Tibial nerve (tissue), 4 donors: Measurements from ENCODE around the gene IL36G. TPM values are rescaled to one million over a fixed set of nuclear protein-coding genes. Genes with fewer than 3 reads are reported as not detected.

Source experiments
- DNase-seq, 2 donors: peaks; one replicate each; pipeline ENCODE4 v3.0.0-alpha.2; 2019; ENCODE audit warnings: low spot score in 2 of 2
- H3K27ac ChIP-seq, 4 donors: fragments of 200-600 bp; sonication (generic) in 3 of 4; one replicate each; pipeline ENCODE4 v1.5.1; 2017 to 2019; ENCODE audit warnings: mild to moderate bottlenecking in 1 of 4
- H3K27me3 ChIP-seq, 2 donors: fragments of 200-600 bp; sonication (generic) in 1 of 2; one replicate each; pipeline versions ENCODE4 v1.5.1 to v1.6.0; 2017 to 2019
- H3K36me3 ChIP-seq, 3 donors: fragments of 200-600 bp; sonication (generic); one replicate each; pipeline ENCODE4 v1.5.1; 2018 to 2019
- H3K4me1 ChIP-seq, 4 donors: fragments of 200-600 bp; sonication (generic) in 3 of 4; one replicate each; pipeline ENCODE4 v1.5.1; 2017 to 2019
- H3K4me3 ChIP-seq, 4 donors: fragments of 200-600 bp; sonication (generic) in 3 of 4; one replicate each; pipeline ENCODE4 v1.5.1; 2017 to 2019; ENCODE audit warnings: mild to moderate bottlenecking in 1 of 4, moderate library complexity in 1 of 4
- H3K9me3 ChIP-seq, 4 donors: fragments of 200-600 bp; sonication (generic) in 3 of 4; one replicate each; pipeline ENCODE4 v1.5.1; 2017 to 2019
- CTCF ChIP-seq, 5 experiments: fragments of 200-600 bp in 3 of 5; fragments of 450-650 bp in 2 of 5; sonication (generic) in 3 of 5; IDR thresholded peaks; one replicate each; pipeline ENCODE4 v1.5.1; 2016 to 2019; ENCODE audit warnings: antibody characterized with exemption in 5 of 5, mild to moderate bottlenecking in 3 of 5, moderate library complexity in 2 of 5
- EP300 ChIP-seq, 2 donors: sonication (generic); formaldehyde crosslinking; IDR thresholded peaks; one replicate each; pipeline ENCODE4 v1.6.1; 2017; ENCODE audit warnings: antibody characterized with exemption in 2 of 2, mild to moderate bottlenecking in 1 of 2
- POLR2A ChIP-seq, 2 donors: fragments of 450-650 bp; IDR thresholded peaks; one replicate each; pipeline ENCODE4 v1.6.1; 2017; ENCODE audit warnings: antibody characterized with exemption in 2 of 2, mild to moderate bottlenecking in 2 of 2, moderate library complexity in 2 of 2
- WGBS, 2 donors: methylation state at CpG; one replicate each; pipeline ENCODE4 v1.1.5; 2018; 5-methylcytosine and 5-hydroxymethylcytosine counted together
- total RNA-seq, 4 donors: library from RNA; depleted of rRNA; stranded (reverse); fragments of >200 nt; gene quantifications; one replicate each; pipeline ENCODE4 v1.1.0, GENCODE V29; 2016

Gene IL36G
- total RNA-seq, 4 donors from 2014 or later: not detected

DNA sequence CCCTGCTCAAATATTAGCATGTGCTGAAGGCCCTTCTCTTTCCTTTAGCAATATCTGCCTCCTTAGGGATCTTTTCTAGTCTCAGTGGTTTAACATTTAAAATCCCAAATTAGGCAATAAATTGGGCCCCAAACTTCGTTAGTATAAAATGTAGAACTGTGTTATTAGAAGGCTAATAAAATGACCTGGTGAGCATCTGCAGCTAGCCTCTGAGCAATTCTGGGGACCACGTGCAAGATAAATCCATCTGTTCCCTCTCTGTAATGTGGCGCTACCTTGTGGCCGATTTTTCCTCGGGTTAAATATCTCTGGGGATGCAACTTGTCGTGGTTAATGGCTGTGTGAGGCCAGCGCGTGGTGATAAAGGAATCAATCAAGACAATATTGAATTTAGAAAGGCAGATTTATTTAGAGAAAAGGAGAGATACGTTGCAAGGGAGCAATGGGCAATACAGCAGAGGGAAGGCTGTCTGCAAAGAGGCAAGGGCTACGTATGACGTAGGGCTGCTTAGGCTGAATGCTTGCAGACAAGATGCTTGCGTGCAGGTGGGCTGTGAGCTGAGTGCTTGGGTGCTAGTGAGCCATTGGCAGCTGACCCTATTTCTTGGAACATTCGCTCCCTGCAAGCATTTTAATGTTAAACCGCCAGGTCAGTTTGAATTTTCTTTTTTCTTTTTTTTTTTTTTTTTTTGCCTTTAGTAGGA, 18.5 kb upstream of the IL36G start:
- H3K36me3 ChIP-seq: no peaks in the 10 kb centered on the region
- TF ChIP-seq EP300 (IDR thresholded peaks at IDR 0.05) (no peak), CTCF (IDR thresholded peaks at IDR 0.05) (no peak), POLR2A (IDR thresholded peaks at IDR 0.05) (no peak)
- H3K4me3 ChIP-seq: no peak overlapping the region
- H3K4me1 ChIP-seq: no peaks in the 10 kb centered on the region
- WGBS, 2 donors: 67 to 74% methylated on average over 14 of the region's 14 CpGs
- no peaks in the 10 kb centered on the region for H3K9me3 ChIP-seq
- no peaks in the 10 kb centered on the region for H3K27me3 ChIP-seq
- DNase-seq: no peak
- no peak overlapping the region for H3K27ac ChIP-seq

DNA sequence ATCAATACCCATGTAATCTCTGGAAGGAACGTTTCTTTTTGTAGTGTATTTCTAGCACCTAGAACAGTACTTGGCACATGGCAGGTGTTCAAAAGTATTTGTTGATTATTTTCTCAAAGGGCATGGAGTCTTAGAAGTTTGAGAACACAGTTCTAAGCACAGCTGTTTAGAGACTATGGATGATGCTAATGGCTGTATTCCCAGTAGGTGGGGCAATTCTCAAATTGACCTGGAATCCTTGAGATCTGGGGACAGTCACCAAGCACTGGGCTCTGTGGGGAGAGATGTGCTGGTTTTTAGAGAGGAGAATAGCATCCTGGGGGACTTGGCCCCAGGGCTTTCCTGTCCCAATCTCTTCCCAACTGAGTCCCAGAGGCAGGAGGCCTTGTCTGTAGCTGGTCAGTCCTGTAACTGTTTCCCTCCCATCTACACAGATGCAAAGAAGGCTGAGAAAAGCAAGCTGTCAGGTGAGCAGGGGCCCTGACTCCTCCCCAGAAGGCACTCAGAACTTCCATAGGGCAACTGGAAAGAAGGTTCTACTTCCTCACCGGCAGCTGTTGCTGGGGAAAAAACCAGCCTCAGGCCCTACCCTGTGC, 17.5 kb upstream of the IL36G start:
- H3K27ac ChIP-seq: no peak overlapping the region
- H3K36me3 ChIP-seq: no peaks in the 10 kb centered on the region
- H3K9me3 ChIP-seq: no peaks in the 10 kb centered on the region
- H3K4me3 ChIP-seq: no peak overlapping the region
- WGBS, 2 donors: 36 to 55% methylated on average over 2 of the region's 2 CpGs
- TF ChIP-seq CTCF (IDR thresholded peaks at IDR 0.05): no peak
- no peak for TF ChIP-seq POLR2A (IDR thresholded peaks at IDR 0.05)
- no peak for TF ChIP-seq EP300 (IDR thresholded peaks at IDR 0.05)
- no peak for DNase-seq
- no peaks in the 10 kb centered on the region for H3K4me1 ChIP-seq
- H3K27me3 ChIP-seq: no peaks in the 10 kb centered on the region

DNA sequence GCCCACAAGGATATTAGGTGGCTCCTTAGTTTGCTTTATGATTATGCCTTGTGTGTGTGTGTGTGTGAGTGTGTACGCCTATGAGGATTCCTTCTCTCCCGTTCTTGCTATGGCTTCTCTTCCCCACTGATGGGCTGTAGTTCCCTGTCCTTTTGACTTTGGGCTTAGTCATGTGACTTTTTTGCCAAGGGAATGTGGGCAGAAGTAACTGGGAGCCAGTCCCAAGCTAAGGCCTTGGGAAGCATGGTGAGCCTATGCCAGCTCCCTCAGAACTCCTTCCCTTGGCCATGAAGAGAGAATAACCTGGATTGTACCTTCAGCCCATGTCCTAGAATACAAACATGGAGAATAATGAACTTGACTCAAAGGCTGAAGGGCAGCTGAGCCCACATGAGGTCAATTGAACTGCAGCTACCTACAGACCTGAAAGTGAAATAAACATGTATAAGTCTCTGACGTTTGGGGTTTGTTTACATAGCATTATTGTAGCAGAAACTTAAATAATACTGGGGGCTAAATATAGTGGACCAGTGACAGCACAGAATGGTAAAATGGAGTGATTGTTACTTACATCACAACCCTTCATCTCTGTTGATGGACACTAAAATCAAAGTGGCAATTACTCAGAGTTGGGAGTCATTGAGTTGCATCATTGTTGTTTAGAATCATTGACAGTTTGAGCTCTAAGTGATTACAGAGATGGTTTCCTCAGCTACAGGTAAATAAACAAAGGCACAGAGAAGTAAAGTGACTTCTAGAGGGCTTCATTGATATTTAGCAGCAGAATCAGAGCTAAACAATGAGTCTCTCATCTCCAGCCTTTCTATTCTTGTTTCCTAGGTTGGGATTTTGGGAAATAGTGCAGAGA, 15.3 kb upstream of the IL36G start:
- TF ChIP-seq CTCF (IDR thresholded peaks at IDR 0.05): no peak
- no peak for TF ChIP-seq EP300 (IDR thresholded peaks at IDR 0.05)
- TF ChIP-seq POLR2A (IDR thresholded peaks at IDR 0.05): no peak
- Histone ChIP-seq H3K27ac (no peak overlapping the region), H3K27me3 (no peaks in the 10 kb centered on the region), H3K36me3 (no peaks in the 10 kb centered on the region), H3K9me3 (no peaks in the 10 kb centered on the region), H3K4me3 (no peak overlapping the region), H3K4me1 (no peaks in the 10 kb centered on the region)
- 58 to 76% methylated on average over 3 of the region's 3 CpGs for WGBS, 2 donors
- DNase-seq: no peak

DNA sequence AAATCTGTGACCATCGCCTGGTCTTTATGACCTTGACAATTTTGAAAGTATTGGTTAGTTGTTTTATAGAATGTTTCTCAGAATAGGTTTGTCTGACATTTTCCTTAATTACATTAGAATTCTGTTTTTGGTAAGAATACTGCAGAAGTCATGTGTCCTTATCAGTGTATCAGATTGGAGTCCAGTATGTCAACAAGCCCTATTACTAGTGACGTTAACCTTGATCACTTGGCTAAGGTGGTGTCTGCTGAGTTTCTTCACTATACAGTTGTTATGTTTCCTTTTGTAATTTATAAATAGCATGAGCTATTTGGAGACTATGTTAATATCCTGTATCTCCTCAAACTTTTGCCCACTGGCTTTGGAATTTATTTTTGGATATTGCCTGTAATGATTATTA, 10.8 kb upstream of the IL36G start:
- 82 to 92% methylated on average over 2 of the region's 2 CpGs for WGBS, 2 donors
- Histone ChIP-seq H3K4me3 (no peak overlapping the region), H3K27ac (no peak overlapping the region), H3K36me3 (no peaks in the 10 kb centered on the region), H3K27me3 (no peaks in the 10 kb centered on the region), H3K9me3 (no peaks in the 10 kb centered on the region), H3K4me1 (no peaks in the 10 kb centered on the region)
- DNase-seq: no peak
- TF ChIP-seq CTCF (IDR thresholded peaks at IDR 0.05): no peak
- no peak for TF ChIP-seq EP300 (IDR thresholded peaks at IDR 0.05)
- TF ChIP-seq POLR2A (IDR thresholded peaks at IDR 0.05): no peak
